ACHN (cell line): ENCODE results near the gene MYO18B.

Source experiments
- DNase-seq: peaks from one replicate; pipeline ENCODE4 v3.0.0-alpha.2; 2015
- in situ Hi-C: cut with HindIII; loops from 2 replicates; pipeline ENCODE4 v1.10.0; 2017; ENCODE audit warnings: low sequenced_read_pairs, low pct_ligation_motif_present, low pct_unique_long_range_greater_than_20kb

MYO18B gene

GRCh38 chr22:25835348-25835747 lies 93.4 kb downstream of the MYO18B start:
- no peak for DNase-seq
- in situ Hi-C loops: no loop called here

- in situ Hi-C loops: no loop called here
- peak; percentile 77 for DNase-seq
Measured at GRCh38 chr22:25837288-25837900, 95.4 kb downstream of the MYO18B start.

GRCh38 chr22:25838960-25839741 lies 97.2 kb downstream of the MYO18B start:
- DNase-seq: no peak
- in situ Hi-C loops: no loop called here

GRCh38 chr22:25839755-25840154 lies 97.8 kb downstream of the MYO18B start:
- no peak for DNase-seq
- in situ Hi-C loops: no loop called here

- DNase-seq: no peak
- in situ Hi-C loops: no loop called here
Measured at GRCh38 chr22:25840167-25840566, 98.2 kb downstream of the MYO18B start.

GRCh38 chr22:25840891-25841290 lies 98.9 kb downstream of the MYO18B start:
- DNase-seq: no peak
- in situ Hi-C loops: no loop called here

- in situ Hi-C loops: no loop called here
- no peak for DNase-seq
Measured at GRCh38 chr22:25841775-25842174, 99.8 kb downstream of the MYO18B start.

- DNase-seq: no peak
- in situ Hi-C loops: no loop called here
Measured at GRCh38 chr22:25843660-25844405, 101.8 kb downstream of the MYO18B start.

GRCh38 chr22:25844601-25845000 lies 102.6 kb downstream of the MYO18B start:
- in situ Hi-C loops: no loop called here

GRCh38 chr22:25845985-25846745 lies 104.2 kb downstream of the MYO18B start:
- in situ Hi-C loops: no loop called here
- DNase-seq: no peak

More at GRCh38 chr22:25844601-25845000, 102.6 kb downstream of the MYO18B start:
- no peak for DNase-seq

- no peak for DNase-seq
- in situ Hi-C loops: no loop called here
Measured at GRCh38 chr22:25847451-25847850, 105.5 kb downstream of the MYO18B start.

GRCh38 chr22:25848954-25849353 lies 107.0 kb downstream of the MYO18B start:
- in situ Hi-C loops: no loop called here
- DNase-seq: no peak

- in situ Hi-C loops: no loop called here
Measured at GRCh38 chr22:25849522-25849921, 107.5 kb downstream of the MYO18B start.

GRCh38 chr22:25852223-25852622 lies 110.2 kb downstream of the MYO18B start:
- in situ Hi-C loops: no loop called here
- no peak for DNase-seq

More at GRCh38 chr22:25849522-25849921, 107.5 kb downstream of the MYO18B start:
- no peak for DNase-seq

GRCh38 chr22:25853078-25853477 lies 111.1 kb downstream of the MYO18B start:
- in situ Hi-C loops: no loop called here
- DNase-seq: no peak

GRCh38 chr22:25853501-25854284 lies 111.7 kb downstream of the MYO18B start:
- peak; percentile 5 for DNase-seq
- in situ Hi-C loops: no loop called here

GRCh38 chr22:25869771-25870170 lies 127.8 kb downstream of the MYO18B start:
- DNase-seq: no peak
- in situ Hi-C loops: no loop called here

GRCh38 chr22:25874327-25874726 lies 132.3 kb downstream of the MYO18B start:
- no peak for DNase-seq
- in situ Hi-C loops: no loop called here
